GM19239 (cell line): ENCODE data around the gene SPON1.
"Not testable (repeated sequence)": the region's sequence is repeated elsewhere in the genome, so short reads cannot be mapped to it uniquely, and the experiment has no call there.

Source experiments
- DNase-seq: peaks from one replicate; pipeline ENCODE4 v3.0.0; 2011; ENCODE audit warnings: low spot score; ENCODE audit not compliant: insufficient read length
- FAIRE-seq: peaks from 2 replicates; lab custom pipeline; 2011; peaks lifted over from hg19 to GRCh38; lab: Jason Lieb, UNC

The SPON1 gene

GRCh38 chr11:14255238-14255534 lies 292.7 kb downstream of the SPON1 start:
- DNase-seq (no peak), FAIRE-seq (no peak)

DNA sequence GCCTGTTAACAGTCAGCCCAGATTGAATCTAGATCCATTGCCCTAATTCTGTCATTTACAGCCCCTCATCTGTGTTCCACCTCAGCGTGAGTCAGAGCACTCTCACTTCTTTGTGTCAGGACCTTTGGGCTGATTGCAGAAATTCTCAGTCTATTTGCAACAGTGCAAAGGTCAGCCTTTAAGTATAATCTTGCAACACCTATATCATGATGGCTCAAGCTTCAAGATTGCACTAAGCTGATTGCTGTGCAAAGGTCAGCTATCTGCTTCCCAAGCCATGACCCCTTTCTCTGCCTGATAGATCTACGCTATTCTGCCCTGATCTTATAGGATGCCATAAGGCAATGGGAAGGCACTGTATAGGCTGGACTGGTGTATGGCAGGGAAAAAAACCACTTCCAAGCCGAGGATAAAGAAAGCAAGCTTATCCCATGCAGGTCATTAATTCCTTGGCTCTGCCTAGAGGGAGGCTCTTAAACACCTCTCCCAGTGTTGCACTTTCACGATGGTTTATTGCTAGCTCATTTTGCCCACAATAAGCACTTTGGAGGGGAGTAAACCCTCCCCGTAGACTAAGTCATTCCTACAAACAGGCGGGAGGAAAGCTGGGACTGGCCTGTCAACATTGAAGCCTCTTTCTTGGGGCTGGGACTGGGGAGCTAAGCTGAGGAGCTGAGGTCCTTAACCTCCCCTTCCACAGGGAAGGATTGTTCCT lies 295.9 kb downstream of the SPON1 start:
- DNase-seq (no peak), FAIRE-seq (no peak)

DNA sequence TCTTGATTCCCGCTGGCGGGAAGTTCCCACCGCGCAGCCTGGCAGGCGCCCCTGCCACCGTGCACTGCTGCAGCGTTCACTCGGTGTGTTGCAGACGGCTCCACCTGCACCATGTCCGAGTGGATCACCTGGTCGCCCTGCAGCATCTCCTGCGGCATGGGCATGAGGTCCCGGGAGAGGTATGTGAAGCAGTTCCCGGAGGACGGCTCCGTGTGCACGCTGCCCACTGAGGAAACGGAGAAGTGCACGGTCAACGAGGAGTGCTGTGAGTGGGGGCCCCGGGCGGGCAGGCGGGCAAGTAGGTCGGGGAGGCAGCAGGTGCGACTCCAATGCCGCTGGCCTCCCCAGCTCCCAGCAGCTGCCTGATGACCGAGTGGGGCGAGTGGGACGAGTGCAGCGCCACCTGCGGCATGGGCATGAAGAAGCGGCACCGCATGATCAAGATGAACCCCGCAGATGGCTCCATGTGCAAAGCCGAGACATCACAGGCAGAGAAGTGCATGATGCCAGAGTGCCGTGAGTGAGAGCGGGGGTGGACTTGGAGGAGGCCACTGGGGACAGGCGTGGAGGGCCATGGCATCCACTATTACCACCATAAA lies 296.8 kb downstream of the SPON1 start:
- FAIRE-seq (no peak), DNase-seq (no peak)

- DNase-seq (no peak), FAIRE-seq (no peak)
Observed at GRCh38 chr11:14259878-14260277, 297.4 kb downstream of the SPON1 start.

DNA sequence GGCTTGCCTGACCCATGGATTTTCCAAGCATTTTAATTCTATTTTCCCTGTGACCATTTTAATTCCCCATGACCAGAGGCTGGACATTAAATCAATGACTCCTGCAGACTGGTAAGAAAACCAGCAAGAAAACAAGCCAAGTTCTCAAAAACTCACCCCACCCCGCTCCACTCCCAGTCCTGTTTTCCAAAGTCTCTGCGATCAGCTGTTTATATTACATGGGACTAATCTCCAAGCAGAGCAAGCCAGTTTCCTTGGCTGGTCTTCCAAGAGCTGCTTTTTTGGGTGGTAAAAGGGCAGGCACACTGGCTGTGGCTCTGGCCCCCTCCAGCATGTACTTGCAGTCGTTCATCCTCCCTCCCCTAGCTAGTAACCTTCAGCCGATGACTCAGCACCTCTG lies 298.5 kb downstream of the SPON1 start:
- FAIRE-seq: no peak
- no peak for DNase-seq

GRCh38 chr11:14262271-14262846 lies 299.8 kb downstream of the SPON1 start:
- FAIRE-seq: no peak

GRCh38 chr11:14264966-14265365 lies 302.4 kb downstream of the SPON1 start:
- DNase-seq (no peak), FAIRE-seq (no peak)

More at GRCh38 chr11:14262271-14262846, 299.8 kb downstream of the SPON1 start:
- DNase-seq: no peak

DNA sequence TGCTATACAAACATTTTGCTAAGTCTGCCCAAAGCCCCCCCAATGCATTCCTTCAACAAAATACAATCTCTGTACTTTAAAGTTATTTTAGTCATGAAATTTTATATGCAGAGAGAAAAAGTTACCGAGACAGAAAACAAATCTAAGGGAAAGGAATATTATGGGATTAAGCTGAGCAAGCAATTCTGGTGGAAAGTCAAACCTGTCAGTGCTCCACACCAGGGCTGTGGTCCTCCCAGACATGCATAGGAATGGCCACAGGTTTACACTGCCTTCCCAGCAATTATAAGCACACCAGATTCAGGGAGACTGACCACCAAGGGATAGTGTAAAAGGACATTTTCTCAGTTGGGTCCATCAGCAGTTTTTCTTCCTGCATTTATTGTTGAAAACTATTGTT lies 304.1 kb downstream of the SPON1 start:
- FAIRE-seq: no peak
- no peak for DNase-seq

DNA sequence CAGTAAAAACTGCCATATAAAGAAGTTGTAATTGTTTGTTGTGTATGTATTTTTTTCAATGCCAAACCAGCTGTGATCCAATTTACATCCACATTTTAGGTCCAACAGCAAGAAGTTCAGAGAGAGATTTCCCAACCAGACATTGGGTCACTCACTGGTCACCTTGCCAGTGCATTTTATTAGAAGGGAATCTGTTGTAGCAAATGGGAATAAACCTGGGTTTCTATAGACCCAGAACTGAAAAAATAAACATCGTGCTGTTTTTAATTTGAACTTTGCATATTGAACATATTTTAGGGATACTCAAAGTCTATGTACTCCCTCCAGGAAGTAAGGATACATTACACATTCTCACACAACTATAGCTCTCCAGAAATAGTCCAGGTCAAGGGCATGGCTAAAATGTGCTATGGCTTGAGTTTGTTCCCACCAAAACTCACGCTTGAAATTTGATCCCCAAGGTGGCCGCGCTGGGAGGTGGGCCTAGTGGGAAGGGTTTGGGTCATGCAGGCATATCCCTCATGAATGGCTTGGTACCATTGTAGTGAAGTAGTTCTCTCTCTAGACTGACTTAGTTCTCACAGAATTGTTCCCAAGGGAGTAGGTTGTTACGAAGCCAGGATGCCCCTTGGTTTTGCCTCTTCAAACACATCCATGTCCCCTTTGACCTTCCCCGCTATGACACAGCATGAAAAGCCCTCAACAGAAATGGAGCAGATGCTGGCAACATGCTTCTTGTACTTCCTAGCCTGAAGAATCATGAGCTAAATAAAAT lies 305.5 kb downstream of the SPON1 start:
- no peak for FAIRE-seq
- no peak for DNase-seq

DNA sequence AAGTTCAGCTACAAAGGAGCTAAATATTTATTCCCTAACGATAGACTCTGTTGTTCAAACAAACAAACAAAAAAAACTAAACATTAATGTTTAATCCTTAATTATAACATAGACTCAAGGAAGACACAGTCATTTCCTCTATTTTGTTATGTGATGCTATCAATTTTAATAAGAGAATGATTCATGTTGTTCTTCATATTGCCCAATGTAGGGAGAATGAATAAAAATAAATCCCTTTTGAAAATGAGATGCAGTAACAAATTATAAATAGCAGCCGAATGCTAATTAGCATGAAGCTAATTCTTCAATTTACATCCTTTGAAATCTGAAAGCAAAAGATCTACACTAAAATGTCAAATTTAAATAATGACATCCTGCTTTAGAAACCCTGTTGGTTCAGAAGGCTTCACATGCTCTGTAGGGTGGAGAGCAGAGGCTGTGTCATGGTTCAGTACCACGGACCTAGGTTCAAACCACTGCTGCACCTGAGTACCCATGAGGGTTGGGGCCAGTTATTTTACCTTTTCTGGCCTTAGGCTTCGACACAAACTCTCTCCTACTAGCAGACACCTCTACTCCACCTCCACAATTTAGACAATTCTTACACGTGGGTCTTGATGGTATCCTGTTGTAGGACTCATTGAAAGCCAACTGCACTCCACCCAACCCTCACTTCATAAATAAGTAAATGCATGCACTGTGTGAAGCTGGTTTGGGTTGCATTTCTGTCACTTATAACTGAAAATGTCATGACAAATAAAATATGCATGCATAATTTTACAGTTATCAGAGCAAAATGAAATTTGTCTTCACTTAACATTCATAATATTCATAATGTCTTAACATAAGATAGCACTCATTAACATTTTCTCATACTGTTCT lies 307.4 kb downstream of the SPON1 start:
- FAIRE-seq: peak; percentile 78

DNA sequence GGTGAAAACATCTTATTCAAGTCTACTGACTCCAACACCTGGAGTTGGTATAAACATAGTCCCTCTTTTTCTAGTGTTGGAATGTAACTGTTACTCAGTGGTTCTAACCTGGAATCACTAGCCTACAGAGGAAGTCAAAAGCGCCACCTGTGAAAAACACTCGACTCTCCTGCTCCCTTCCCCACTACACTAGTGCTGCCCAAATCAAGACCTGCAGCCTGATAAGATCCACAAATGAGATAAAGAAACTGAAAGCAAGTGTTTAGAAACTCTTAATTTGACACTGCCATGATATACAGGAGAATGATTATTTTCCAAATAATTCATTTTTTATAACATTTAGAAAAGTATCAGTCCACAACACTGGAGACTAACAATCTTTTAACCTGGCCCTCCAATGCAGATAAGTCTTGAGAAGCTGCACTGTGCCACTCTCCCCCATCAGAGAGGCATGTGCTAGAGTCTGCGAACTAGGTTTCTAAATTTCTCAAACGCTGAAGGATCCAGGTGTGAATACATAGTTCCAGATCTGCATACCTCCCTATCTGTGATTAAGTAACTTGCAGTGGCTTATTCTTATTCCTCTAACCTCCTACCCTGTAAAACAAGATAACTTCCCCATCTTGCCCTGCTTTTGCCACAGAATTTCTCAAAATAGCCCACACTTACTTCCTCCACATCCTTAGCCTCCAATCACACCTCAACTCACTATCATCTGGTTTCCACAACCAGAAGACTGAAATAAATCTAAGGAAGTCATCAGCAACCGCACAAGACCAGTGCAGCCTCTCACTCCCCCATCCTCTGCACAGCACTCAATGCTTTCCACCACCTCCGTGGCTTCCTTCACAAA lies 308.4 kb downstream of the SPON1 start:
- FAIRE-seq (peak; percentile 91), DNase-seq (peak; percentile 53)

More for the DNA sequence above, 307.4 kb downstream of the SPON1 start:
- DNase-seq: no peak

DNA sequence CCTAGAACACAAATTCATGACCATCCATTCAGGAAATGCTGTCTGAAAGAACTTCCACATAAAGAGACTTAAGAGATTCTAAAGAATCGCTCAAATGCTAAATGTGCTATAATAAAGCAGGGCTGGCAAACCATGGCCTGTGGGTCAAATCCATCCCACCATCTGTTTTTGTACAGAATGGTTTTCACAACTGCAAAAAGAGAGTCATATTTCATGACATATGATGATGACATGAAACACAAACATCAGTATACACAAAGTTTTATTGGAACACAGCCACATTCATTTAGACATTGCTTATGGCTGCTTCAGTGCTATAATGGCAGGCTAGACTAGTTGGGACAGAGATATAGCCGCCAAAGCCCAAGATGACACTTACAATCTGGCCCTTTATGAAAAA lies 311.4 kb downstream of the SPON1 start:
- no peak for DNase-seq
- FAIRE-seq: no peak

DNA sequence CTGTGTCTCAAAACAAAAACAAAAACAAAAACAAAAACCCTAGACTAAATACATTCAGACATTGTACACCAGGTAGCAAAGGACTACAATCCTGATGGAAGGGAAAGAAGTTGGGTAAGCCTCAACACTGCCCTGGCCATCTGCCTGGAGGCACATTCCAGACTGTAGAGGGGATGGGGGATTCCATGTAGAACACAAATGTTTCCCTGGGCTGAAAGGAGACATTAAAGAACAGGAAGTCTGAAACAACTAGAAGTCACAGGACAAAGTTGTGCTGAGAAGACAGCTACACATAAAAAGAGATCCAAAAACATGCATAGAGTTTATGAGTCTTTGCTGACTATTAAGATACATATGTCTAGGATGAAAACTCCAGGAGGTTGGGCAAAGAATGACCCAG lies 312.6 kb downstream of the SPON1 start:
- DNase-seq (no peak), FAIRE-seq (no peak)

- not testable (repeated sequence) for DNase-seq
- peak; percentile 67 for FAIRE-seq
Observed at GRCh38 chr11:14278869-14279268, 316.3 kb downstream of the SPON1 start.

- DNase-seq (no peak), FAIRE-seq (peak; percentile 48)
Observed at GRCh38 chr11:14288189-14288935, 325.8 kb downstream of the SPON1 start.

DNA sequence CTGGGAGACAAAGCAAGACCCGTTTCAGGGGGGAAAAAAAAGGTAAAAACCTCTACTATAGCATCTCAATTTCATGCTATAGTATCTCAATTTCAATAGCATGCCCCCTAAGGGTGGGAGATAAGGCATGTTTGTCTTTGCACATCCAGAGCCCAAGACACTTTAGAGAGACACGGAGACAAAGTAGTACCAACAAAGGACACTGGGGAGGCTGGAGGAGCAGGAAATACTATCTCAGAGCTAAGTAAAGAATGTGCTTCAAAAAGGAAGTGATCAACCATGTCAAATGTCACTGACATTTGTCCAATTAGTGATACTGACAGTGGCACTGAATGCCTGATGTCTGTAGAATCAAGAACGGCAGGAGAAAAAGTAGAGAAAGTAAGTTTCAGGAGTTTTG lies 327.9 kb downstream of the SPON1 start:
- FAIRE-seq (no peak), DNase-seq (no peak)

DNA sequence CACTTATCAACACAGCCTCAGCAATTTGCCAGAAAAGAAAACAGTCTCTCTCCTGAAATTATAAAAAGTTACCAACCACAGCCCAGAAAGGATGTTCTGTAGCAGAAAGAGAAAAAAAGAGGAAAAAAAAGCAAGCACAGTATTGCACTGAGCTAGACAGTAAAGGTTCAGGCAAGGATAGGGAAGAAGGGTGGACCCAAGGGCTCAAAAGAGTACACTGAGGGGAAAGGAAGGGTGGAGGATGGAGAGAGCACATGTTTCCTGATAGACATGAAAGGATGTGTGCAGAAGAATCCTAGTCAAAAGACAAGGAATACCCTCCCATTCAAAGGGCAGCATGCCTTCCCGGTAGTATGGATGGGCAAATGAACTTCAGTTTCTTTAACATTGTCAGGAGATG lies 337.4 kb downstream of the SPON1 start:
- FAIRE-seq (no peak), DNase-seq (no peak)

DNA sequence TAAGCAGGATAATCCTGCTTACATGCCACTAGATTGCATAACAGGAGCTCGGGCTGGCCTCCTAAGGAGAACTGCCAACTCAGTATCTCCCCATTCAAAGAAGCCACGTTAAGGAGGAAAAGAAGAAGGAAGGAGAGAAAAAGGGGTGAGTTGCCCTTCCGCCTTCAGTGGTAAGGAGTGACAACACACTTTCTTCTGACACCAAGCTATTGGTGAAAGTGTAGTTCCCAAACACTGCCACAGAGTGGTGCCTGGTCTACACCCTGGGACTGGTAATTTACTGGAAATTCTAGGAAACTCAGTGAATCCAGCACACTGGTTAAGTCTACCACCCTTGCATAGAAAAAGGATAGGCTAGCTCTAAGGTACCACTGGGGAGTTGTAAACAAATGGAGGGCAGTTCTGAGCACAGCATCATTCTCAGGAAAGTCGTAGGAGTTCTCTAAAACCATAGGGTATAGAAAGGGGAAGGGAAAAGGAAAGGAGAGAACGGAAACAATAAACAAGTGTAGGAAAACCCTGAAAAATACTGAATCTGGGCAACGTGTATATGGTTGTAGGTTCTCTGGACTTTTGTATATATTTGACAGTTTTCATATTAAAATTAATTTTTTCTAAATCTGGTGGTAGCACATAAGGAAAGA lies 338.3 kb downstream of the SPON1 start:
- no peak for DNase-seq
- FAIRE-seq: peak; percentile 98
